Adrenal gland (tissue), 5 donors: Measurements from ENCODE around the gene LRBA.

ENCODE experiments used
- CTCF ChIP-seq, 6 experiments: fragments of 450-650 bp in 4 of 6; fragments of 200-600 bp in 2 of 6; sonication (generic) in 1 of 6; IDR thresholded peaks; 1 replicate in 5 of 6; 2 replicates in 1 of 6; pipeline versions ENCODE4 v1.5.1 to v1.8.0; 2016 to 2021; ENCODE audit warnings: antibody characterized with exemption in 6 of 6, mild to moderate bottlenecking in 2 of 6, moderate library complexity in 1 of 6
- POLR2A ChIP-seq, 2 donors: fragments of 450-650 bp; IDR thresholded peaks; one replicate each; pipeline ENCODE4 v1.6.1; 2017; ENCODE audit warnings: antibody characterized with exemption in 2 of 2, mild to moderate bottlenecking in 2 of 2, moderate library complexity in 1 of 2
- donor health status: DM: no; HTN: no; CAD: no.

- TF ChIP-seq CTCF (IDR thresholded peaks at IDR 0.05): no peak
- no peak for TF ChIP-seq POLR2A (IDR thresholded peaks at IDR 0.05)
Observed at GRCh38 chr4:150375025-150375424, 640.1 kb downstream of the LRBA start.
